Glomerular visceral epithelial cell (primary cell): ENCODE measurements around the gene NAP1L4.
A peak's percentile ranks its signal among the peaks of the same experiment; 100 is the strongest.
"Not testable (repeated sequence)": the region's sequence is repeated elsewhere in the genome, so short reads cannot be mapped to it uniquely, and the experiment has no call there.

Source experiments
- DNase-seq: peaks from one replicate; pipeline ENCODE4 v3.0.0-alpha.2; 2016; ENCODE audit errors: extremely low spot score

Gene NAP1L4

DNA sequence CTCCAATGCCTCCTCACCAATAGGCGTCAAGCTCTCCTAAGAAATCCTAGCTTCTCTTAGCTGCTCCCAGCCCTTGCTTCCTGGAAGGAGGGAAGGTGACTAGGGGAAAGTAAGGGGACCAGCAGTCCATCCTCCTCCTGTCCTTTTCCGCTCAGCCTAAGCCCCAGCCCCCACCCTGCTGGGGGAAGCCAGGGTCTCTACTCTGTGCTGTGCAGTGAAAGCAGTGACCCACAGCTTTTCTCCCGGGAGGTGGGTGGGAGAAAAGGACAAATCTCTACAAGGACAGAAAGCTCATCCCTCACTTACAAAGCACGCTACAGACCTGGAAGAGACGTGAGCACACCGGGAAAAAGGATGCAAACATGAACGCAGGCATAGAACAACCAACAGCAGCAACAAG lies 32.0 kb downstream of the NAP1L4 start:
- no peak for DNase-seq

DNA sequence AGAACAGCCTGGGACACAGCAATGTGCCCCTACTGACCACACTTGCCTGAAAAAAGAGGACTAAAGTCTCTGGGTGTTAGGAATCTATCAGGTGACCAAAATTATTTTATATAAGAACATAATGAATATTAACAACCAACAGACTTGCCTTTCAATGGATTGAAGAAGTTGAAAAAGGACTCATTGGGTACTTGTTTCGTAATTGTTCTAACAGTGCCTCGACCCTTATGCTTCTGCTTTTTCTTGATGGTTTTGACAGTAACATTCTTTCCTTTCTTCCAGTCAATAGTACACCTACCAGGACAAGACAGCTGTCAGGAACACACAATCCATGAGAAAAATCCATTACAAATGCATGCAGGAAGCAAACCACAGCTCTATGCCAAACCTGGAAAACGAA lies 33.9 kb downstream of the NAP1L4 start:
- DNase-seq, result no peak

DNA sequence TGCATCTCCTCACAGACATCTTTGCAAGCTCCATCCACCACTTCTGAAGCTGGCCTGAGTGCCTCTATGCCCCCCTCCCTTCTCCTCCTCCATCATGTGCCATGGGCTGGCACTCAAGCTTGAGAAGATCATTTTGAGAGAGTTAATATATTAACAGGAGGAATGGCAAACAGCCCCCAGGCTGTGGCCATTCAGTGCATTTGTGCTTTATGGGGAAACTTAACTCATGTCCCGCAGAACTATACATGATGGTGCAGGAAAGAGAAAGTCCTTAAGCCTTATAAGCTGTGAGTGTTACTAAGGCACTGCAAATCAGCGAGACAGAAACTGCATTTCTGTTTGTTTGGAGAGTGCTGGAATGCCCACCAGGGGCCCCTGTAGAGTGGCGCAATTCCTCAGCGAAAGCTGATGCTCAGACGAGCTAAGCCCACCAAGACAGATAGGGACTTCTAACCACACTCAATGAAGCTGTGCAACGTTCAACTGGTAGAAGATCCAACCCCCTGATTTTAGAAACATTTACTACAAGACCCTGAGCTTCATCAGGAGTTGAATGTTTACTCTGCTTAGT lies 36.1 kb downstream of the NAP1L4 start:
- no peak for DNase-seq

DNA sequence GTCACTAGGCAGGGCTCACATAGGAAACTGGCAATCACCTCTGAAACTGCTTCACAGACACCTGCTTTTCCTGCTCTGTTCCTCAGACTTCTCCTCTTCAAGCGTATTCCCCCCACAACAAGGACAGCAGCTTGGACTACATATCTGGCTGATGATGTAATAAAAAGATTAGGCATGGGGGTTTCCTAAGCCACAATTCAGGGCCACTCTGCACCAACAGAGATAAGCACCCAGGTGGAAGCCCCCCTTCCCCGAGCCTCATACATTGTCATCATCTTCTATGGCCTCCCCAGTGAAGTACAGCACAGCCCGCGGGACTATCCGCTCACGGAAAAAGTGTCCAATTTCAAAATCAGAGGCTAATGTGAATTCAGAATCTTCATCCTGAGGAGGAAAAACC lies 37.9 kb downstream of the NAP1L4 start:
- peak; percentile 43 for DNase-seq

DNA sequence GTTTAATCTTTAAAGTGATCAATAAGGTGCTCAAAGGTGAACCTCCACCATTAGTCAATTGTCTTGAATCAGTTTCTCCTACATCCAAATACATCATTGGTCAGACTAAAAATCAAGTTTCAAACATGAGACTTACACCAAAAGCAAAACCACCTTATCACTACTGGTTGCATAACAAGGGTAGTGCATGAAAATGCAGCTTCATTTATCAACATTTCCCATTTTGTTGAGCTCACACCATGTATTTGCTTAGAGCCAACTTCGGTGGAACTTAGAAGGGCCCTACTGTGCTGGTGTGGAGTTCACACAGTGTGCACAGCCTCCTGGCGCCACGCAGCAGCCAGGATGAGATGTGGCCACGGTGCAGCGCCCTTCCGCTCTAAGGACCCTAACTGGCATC lies 39.8 kb downstream of the NAP1L4 start:
- DNase-seq, result no peak

DNA sequence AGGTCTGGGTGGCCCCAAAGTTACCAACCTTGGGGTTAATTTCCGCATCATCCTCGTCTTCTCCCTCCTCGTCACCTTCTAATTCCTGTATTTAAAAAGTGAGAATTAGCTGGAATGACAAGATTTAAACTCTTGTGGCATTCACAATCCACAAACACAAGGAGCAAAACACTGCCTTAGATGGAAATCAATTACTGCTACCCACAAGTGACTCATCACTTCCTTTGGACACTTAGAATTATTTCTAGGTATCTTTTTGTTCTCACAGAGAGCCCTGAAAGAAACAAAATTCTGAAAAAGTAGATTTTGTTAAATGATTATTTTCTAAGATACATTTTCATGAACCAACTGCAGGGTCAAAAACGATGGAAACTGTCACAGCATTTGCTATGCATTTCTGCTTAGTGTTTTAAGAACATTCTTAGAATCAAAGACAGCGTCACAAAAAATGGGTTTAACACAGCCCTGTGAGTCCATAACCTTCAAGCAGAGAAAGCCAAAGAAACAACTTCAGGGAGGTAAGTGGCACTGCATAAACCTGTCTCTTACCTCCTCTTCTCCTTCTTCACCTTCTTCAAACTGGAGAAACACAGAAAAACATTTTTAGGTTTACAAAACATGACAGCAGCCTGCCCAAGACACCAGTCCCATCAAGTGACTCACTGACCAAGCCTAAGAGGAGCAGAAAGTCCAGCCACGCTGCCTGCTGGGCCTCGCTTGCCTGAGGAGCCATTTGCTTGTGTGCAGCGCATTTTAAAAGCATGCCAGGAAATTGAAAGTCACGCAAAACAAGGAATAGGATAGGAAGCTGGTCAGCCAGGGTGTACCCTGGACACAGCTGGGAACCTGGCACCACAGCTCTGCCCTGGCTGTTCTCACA lies 40.7 kb downstream of the NAP1L4 start:
- peak; percentile 62 for DNase-seq

DNA sequence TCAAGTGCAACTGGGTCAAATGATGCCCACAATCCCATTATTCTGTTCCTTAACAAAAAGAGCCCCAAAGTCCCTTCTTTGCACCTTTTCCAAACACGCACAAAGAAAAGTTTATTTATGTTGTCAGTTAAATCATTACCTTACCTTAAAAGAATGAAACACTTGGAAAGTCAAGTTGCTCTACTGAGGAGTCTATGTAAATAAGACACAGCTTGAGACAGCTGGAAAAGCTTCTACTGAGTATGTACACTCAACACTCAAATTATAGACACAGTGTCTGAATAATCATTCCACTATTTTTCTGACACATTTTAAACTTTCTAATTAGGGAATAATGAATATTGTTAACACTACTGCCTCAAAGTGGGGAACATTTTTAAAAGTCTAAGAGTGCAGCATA lies 41.3 kb downstream of the NAP1L4 start:
- DNase-seq, result no peak

DNA sequence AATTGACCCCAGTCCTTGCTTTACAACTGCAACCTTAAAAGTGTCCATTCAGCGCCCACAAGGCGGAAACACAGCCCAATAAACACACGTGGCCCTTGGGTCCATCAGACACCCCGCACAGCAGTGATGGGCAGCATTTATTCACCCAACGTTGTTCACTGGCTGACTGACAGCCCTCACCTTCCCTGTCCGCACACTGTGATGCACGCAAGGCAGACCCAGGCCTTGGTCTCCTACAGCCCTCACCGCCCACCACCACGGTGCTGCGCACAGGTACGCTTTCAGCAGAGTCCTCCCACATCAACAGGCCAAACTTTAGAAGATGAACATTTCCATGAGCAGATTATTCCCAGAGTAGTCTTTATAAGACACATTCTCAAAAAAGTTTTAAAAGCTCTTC lies 42.2 kb downstream of the NAP1L4 start:
- no peak for DNase-seq

DNA sequence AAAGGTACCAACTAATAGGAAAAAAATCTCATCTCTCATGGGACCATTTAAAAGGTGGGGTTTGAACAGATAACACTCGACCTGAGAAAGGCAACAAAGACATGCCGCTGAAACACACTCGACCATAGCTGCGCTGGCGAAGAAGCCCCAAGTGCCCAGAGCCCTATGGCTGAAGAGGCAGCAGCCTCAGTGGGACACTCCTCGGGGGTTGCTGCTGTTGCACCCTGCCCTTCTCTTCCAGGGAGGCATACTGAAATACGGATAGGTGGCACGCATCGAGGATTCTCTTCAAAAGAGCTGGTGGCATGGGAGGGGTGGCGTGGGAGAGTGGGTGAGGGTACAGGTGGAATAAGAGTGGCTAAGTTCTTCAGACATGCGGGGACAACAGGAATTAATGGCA lies 44.4 kb downstream of the NAP1L4 start:
- DNase-seq, result no peak

DNA sequence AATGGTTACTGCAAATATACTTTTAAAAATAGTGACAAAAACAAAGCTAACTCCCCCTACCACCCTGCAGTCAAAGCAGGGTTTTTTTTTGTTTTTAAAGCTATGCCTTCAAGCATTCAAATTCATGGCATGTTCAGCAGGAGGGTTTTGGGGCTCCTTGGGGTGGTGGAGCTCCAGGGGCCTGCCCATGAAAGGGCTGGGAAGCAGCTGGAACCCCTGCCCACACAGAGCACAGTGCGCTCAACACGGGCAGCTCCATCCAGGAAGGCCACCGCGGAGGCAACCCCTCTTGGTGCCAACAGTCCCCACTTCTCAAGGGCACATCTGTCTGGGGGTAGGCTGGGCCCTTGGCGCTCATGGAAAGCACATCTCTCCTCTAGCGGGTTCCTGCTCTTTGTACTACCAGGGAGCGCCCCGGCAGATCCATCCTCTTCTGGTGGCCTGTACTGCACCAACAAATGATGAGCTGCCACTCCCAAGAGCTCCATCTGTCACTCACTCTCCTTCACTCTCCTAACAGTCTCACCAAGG lies 46.3 kb downstream of the NAP1L4 start:
- no peak for DNase-seq

DNA sequence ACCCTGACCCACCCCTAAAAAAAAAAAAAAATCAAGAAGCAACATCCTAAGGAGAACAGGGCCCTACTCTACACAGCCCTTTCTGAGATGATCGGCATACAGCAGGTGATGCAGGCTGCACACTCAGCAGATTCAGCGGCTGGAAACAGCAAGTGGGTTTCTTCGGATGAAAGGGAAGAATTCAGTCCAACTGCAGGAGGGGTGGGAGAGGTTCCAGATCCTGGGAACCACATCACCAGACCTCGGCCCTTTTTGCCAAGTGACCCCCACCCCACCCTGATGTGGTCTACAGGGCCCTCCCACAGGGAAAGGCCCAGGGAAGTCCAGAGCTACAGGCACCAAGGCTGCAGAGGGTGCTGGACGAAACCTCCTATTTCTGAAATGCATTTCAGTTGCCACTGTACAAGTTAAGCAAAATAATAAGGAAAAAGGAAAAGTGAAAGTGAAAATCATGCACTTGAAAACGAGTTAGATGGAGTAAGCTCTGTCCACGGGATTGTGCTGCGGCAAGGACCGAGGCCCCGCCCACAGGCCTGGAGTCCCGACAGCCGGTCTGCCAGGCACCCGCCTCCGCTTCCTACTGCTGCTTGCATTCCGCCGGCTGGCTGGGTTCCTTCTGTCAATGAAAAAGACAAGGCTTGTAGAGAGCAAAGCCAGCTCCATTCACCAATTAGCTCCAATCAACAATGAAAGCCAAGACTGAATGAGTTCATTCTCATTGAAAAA lies 46.9 kb downstream of the NAP1L4 start:
- peak; percentile 59 for DNase-seq

DNA sequence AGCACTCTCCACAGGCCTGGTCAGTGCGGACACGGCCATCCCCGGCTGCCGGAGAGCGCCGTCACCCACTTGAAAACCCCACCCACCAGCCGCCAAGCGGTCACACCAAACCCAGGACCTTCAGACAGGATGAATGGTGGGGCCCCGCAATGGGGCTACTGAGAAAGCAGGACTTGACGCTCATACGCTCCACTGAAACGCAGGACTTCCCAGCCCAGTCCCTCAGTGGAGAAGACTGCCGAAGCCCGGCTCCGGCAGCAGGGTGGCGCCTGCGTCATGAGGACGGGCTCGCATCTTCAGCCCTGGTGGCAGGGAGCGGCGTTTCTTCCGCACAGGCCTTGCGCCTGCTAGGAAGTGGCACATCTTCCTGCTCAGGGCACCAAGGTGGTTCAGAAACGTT lies 47.6 kb downstream of the NAP1L4 start:
- no peak for DNase-seq

DNA sequence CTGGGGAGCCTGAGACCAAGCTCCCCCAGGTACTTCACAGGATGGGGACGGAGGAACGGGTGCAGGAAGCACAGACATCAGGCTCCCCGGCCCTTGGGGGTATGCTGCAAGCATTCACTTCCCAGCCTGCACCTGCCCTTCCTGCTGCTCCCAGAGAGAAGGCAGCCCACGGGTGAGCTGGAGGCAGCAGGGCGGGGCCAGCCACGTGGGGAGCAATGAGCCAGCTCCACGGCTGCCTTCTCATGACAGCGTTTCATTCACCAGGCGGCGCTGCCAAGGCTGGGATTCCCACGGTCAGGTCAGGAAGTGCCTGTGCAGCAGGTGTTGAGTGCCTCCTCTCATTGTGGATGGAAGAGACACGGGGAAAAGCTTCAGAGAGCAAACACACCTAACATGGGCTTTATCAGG lies 48.4 kb downstream of the NAP1L4 start:
- DNase-seq, result peak; percentile 30

DNA sequence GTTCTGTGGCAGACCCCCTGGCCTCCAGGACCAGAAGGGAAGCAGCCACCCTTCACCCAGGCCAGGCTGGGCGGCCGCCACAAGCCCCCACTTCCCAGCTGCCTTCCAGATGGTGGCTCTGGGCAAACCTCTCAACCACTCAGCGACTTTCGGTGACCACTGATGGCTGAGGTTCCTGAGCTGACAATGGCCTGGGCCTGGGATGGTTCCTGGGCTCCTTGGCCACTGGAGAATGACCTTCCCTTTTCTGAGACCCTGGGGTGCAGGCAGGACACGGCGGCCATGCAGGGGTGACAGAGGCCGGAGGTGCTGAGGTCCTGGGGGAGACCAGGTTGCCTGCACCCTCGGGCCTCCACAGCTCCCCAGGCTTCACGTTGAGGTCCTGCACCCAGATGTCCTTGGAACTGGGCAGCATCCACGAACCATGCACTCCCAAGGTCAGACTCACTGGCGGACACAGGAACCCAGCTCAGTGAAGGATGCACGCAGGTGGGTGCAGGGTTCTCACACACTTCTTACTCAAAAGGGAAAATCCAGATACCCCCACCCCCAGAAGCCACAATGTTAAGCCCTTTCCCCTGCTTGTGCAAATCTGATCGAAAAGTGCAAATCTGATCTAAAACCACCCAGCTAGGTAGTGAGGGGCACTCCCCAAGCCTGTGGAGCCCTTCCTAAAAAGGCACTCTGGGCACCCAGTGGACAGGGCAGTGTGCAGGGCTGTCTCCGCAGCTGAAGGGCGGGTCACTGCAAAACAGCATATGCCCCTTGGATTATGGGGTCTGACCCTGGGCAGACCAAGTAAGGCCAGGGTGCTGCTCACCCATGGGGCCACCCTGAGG lies 49.0 kb downstream of the NAP1L4 start:
- DNase-seq, result no peak

DNA sequence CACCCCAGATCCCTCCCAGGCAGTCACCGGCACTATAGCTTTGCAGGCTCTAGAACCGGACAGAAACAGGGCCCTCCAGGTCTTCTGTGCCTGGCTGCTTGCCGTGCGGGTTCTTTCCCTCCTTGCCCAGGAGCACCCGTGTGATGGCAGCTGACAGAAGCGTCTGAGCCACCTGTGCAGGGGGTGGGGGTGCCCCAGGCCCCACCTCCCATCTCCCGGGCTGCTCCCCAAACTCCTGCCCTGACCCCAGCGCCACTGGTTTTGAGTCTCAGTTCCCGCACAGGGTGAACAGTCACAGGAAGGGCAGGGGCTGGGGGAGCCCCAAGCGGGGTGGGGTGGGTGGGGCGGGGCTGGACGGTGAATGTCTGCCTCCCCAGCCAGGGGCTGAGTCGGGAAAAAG lies 49.7 kb downstream of the NAP1L4 start:
- no peak for DNase-seq

DNA sequence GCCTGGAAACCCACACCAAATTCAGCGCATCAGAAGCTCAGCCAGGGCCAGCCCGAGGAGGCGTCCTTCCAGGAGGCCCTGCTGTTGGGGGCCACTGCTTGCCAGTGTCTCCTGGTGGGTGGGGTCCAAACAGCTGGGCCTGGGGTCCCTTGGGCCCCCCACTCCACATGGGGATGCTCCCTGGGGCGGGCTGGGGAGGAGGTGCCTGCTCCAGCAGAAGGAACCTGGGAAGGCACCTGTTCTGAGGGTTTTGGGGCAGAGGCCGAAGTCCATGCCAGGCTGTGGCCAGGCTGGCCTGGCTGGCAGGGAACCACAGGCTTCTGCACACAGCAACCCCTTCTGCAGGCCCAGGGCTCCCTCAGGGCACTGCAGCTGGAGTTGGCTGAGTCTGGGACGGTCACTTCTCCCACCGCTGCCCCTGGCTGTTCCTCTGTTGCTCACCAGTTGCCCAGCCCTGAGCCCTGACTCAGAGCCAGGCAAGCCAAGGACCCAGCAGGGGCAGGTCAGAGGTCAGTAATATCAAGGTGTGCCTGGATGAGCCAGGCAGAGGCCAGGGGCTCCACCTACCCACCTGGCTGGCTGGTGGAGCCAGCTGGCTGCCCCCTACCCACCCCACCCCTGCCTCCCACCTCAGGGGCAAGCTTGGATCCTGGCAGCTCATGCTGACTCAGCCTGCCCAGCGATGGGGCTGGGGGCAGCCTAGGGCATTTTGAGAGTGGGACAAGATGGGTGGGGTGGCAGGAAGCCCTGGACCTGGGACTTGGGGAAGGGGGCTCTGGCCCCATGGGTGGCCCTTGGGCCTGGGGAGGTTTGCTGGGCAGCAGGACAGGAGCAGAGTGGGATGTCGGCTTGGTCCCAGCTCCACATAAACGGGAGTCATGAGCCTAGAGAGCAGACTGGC lies 51.0 kb downstream of the NAP1L4 start:
- peak; percentile 74 for DNase-seq

DNA sequence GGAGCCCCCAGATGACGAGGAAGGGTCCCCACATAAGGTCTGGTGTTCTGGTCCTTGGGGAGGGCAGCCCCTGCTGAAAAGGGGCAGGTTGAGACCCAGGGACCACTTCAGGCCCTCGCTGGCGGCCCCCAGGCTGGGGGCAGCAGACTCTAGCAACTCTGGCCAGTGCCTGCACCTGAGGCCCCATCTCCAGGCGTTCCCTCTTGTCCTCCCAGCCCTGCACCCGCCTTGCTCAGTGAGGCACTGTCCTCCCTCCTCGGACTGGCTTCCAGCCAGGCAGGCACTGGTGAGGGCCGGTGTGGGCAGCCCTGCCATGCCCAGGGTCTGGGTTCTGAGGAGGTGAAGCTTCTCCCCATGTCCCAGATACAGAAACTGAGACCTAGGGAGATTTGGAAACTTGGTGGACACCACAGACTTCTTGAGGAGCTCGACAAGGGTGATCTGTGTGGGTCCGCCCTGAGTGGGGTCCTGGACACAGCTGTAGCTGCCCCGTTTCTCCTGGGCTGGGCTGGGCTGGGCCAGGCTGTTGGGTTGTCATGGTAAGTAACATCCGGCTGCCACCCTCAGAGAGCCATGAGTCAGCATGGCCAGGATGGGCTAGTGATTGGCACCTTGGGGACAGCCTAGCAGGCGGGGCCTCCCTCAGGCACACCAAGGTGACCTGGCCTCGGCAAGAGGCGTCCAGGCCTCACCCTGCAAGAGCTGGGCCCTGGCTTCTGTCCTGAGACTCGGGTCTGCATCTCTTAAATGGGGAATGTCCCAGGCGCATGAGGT lies 51.8 kb downstream of the NAP1L4 start:
- peak; percentile 88 for DNase-seq

DNA sequence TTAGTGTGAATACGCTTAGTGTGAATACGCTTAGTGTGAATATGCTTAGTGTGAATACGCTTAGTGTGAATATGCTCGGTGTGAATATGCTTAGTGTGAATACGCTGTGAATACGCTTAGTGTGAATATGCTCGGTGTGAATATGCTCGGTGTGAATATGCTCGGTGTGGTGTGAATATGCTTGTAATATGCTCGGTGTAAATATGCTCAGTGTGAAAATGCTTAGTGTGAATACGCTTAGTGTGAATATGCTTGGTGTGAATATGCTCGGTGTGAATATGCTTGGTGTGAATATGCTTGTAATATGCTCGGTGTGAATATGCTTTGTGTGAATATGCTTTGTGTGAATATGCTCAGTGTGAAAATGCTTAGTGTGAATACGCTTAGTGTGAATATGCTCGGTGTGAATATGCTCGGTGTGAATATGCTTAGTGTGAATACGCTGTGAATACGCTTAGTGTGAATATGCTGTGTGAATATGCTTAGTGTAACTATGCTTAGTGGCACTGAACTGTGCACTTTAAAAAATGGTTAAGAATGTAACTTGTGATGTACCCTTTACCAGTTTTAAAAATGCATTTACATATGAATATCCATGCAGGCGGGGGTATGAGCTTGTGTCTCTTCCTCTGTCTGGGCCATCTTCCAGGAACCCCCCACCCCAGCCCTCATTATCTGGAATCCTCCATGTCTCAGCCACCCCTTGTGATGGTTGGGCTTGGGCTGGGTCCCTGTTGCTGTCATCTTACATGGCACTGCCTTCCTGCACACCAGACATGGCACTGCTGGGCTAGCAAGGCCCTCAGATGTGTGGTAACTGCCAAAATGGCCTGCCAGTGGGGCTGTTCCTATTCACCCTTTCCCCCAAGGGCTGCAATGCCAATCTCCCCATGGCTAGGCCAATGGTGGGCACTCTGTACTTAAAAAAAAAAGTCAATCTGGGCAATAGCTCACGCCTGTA lies 53.4 kb downstream of the NAP1L4 start:
- DNase-seq, result not testable (repeated sequence)
